Glutamatergic neuron (in vitro differentiated cells): ENCODE measurements around the gene SMARCC1. TPM values are rescaled to one million over a fixed set of nuclear protein-coding genes. Genes with fewer than 3 reads are reported as not detected.

ENCODE experiments used
- DNase-seq: peaks from one replicate; pipeline ENCODE4 v3.0.0; 2022
- H3K27ac Mint-ChIP-seq: one replicate; pipeline ENCODE4 v1.8.0; 2020; ENCODE audit warnings: mild to moderate bottlenecking, mixed read lengths, inconsistent platforms; ENCODE audit not compliant: unreplicated experiment
- H3K27me3 Mint-ChIP-seq: one replicate; pipeline ENCODE4 v1.8.0; 2020; ENCODE audit warnings: mild to moderate bottlenecking, moderate library complexity, mixed read lengths, inconsistent platforms; ENCODE audit not compliant: unreplicated experiment
- H3K36me3 Mint-ChIP-seq: one replicate; pipeline ENCODE4 v1.8.0; 2020; ENCODE audit warnings: mild to moderate bottlenecking, mixed read lengths, inconsistent platforms; ENCODE audit not compliant: unreplicated experiment
- H3K4me1 Mint-ChIP-seq: one replicate; pipeline ENCODE4 v1.8.0; 2020; ENCODE audit warnings: mild to moderate bottlenecking, low read depth, mixed read lengths, inconsistent platforms; ENCODE audit not compliant: unreplicated experiment
- H3K4me3 Mint-ChIP-seq: one replicate; pipeline ENCODE4 v1.8.0; 2020; ENCODE audit warnings: mild to moderate bottlenecking, mixed read lengths, inconsistent platforms; ENCODE audit not compliant: unreplicated experiment
- H3K9me3 Mint-ChIP-seq: one replicate; pipeline ENCODE4 v1.8.0; 2020; ENCODE audit warnings: mild to moderate bottlenecking, moderate library complexity, mixed read lengths, inconsistent platforms; ENCODE audit not compliant: unreplicated experiment
- CTCF ChIP-seq: fragments of 200-600 bp; sonication (generic); IDR thresholded peaks from one replicate; pipeline ENCODE4 v1.5.0; 2021; ENCODE audit not compliant: partially characterized antibody, unreplicated experiment
- total RNA-seq: library from RNA; stranded (reverse); fragmentation: NEBNext Ultra II Directional; extraction: Animal tissue kit (Norgen Biotek cat#: 25700); gene quantifications from one replicate; pipeline ENCODE4 v1.2.1, GENCODE V29; 2021; ENCODE audit not compliant: unreplicated experiment

The SMARCC1 gene
- total RNA-seq, 1 donor from 2014 or later: 196 TPM

GRCh38 chr3:47604145-47604544 is 177.5 kb downstream of the SMARCC1 start:
- no peaks in the 10 kb centered on the region for H3K27me3 Mint-ChIP-seq
- H3K4me3 Mint-ChIP-seq: no peak overlapping the region
- no peak overlapping the region for H3K27ac Mint-ChIP-seq
- TF ChIP-seq CTCF: no peak
- H3K4me1 Mint-ChIP-seq: no peaks in the 10 kb centered on the region
- no peaks in the 10 kb centered on the region for H3K36me3 Mint-ChIP-seq
- DNase-seq: no peak
- no peaks in the 10 kb centered on the region for H3K9me3 Mint-ChIP-seq

DNA sequence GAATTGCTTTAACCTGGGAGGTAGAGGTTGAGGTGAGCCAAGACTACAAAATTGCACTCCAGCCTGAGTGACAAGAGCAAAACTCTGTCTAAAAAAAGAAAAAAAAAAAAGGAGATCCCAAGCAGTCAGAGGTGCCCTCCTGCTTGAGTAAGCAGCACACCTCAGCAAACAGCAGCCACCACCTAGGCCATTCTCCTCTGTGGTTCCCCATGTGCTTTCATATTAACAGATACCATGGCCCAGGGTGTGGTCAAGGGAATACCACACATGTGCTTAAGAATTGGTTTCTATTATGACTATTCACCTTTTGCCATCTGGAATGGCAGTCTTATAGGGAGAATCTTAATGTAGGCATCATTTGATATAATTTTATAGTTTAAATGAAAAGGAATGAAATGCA is 178.4 kb downstream of the SMARCC1 start:
- no peaks in the 10 kb centered on the region for H3K9me3 Mint-ChIP-seq
- no peak overlapping the region for H3K4me3 Mint-ChIP-seq
- no peaks in the 10 kb centered on the region for H3K36me3 Mint-ChIP-seq
- no peaks in the 10 kb centered on the region for H3K4me1 Mint-ChIP-seq
- TF ChIP-seq CTCF: no peak
- no peak for DNase-seq
- no peaks in the 10 kb centered on the region for H3K27me3 Mint-ChIP-seq
- no peak overlapping the region for H3K27ac Mint-ChIP-seq

DNA sequence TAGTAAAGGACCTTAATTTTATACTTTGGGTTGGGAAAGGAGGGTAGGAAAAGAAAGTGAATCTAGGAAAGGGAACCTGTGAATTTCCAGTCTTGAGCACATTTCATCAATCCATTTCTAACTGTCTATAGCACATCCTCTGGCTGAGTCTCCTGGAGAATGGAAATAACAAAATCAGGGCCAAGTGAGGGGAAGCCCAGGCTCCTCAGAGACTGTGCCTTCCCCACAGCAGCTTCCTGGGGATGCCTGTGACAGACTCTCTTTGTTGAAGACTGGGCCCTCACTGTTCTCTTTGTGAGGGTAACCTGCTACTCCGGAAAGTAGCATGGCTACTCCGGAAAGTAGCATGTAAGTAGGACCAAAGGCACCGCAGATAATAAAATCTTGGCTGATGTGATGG is 180.4 kb downstream of the SMARCC1 start:
- no peak for DNase-seq
- Mint-ChIP-seq H3K27me3 (no peaks in the 10 kb centered on the region), H3K9me3 (no peaks in the 10 kb centered on the region), H3K4me3 (no peak overlapping the region), H3K36me3 (no peaks in the 10 kb centered on the region), H3K27ac (no peak overlapping the region), H3K4me1 (no peaks in the 10 kb centered on the region)
- TF ChIP-seq CTCF: no peak

GRCh38 chr3:47594792-47595191 is 186.9 kb downstream of the SMARCC1 start:
- peaks cover 7% of the 10 kb centered on the region for H3K9me3 Mint-ChIP-seq
- no peak overlapping the region for H3K27ac Mint-ChIP-seq
- H3K4me1 Mint-ChIP-seq: no peaks in the 10 kb centered on the region

More at GRCh38 chr3:47594792-47595191, 186.9 kb downstream of the SMARCC1 start:
- no peaks in the 10 kb centered on the region for H3K36me3 Mint-ChIP-seq
- H3K4me3 Mint-ChIP-seq: no peak overlapping the region
- TF ChIP-seq CTCF: no peak
- no peak for DNase-seq
- H3K27me3 Mint-ChIP-seq: peaks cover 2% of the 10 kb centered on the region
